GM12801 (cell line): ENCODE results near the gene PADI1.

Experiments used
- CTCF ChIP-seq: IDR thresholded peaks from one replicate; pipeline ENCODE4 v1.5.1; 2011; ENCODE audit warnings: control low read depth; ENCODE audit not compliant: insufficient read length; ENCODE audit errors: extremely low read depth

Gene PADI1

GRCh38 chr1:17259233-17259873 is 54.4 kb downstream of the PADI1 start:
- TF ChIP-seq CTCF: no peak

DNA sequence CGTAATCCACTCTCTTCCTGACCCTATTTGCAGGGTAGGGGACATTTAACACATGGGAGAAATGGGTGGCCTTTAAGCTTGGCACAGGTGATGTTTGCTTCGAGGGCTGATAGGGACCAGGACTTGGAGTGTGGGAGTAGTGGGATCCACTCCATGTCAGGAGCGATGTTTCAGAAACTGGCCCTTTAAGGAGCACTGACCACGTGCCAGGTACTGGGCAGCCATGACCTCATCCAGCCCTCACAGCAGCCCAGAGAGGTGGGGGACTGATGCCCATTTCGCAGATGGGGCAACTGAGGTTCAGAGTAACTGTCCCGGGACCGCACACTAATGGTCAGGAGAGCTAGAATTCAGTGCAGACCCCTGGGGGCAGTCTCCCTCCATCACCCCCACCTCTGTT is 55.3 kb downstream of the PADI1 start:
- TF ChIP-seq CTCF: no peak

DNA sequence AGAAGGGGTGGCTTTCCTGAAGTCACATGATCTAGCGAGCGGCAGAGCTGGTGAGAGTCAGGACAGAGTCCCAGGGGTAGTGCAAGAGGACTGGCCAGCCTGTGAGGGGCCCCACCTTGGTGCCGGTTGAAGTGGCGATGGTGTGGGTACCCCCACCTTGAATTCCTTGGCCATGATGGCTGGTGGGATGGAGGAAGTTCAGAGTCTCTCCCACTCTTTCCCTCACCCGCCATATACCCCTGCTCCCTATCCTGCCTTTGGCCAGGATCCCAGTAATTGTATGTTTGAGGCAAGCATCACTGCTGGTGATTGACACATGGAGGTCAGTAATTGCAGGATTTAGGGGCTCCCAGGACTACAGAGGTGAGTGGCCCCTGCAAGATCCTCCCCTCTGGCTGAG is 55.8 kb downstream of the PADI1 start:
- TF ChIP-seq CTCF: no peak

GRCh38 chr1:17263936-17264335 is 59.0 kb downstream of the PADI1 start:
- TF ChIP-seq CTCF: no peak

DNA sequence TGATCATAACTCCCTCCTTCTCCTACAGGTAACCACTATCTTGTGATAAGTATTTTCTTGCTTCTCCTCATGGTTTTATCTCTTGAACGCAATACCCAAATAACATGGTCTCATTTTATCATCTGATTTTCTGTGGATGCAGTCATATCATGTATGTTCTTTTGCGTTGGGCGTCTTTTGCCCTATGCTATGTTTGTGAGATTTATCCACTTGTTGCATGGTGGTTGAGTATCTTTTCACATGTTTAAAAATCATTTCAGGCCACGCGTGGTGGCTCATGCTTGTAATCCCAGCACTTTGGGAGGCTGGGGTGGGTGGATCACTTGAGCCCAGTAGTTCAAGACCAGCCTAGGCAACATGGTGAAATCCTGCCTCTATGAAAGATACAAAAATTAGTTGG is 59.5 kb downstream of the PADI1 start:
- no peak for TF ChIP-seq CTCF

DNA sequence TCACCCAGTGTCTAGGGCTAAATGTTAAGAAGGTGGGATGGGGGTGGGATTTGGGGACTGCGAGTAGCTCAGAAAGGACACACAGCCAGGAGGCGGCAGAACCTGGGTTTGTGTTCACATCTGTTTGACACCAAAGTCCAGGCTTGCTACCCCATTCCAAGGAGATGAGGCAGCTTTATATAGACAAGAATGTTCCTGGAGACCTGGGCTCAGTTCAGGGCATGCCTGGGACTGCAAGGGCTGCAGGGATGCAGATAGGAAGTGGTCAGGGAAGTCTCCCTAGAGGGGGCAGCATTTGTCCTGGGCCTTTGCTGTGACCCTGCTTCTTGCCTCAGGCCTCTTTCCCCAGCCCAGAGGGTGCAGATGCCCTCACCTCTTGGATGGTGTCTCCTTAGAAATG is 60.2 kb downstream of the PADI1 start:
- TF ChIP-seq CTCF: no peak

DNA sequence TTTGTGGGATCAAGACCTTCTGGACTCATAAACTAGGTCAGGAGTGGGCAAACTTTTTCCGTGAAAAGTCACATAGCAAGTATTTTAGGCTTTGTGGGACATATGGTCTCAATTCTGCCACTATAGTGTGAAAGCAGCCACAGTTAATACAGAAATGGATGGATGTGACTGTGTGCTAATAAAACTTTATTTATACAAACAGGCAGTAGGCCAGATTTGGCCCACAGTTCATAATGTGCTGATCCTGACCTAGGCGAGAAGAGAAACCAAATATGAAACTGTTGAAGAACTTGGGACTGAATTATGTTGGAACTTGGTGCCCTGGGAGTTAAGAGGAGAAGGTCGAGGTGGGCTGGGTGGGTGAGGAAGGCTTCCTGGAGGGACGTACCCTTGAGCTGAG is 61.0 kb downstream of the PADI1 start:
- TF ChIP-seq CTCF: no peak
